Aorta (tissue), 5 donors: ENCODE results near the gene STPG4. TPM values are rescaled to one million over a fixed set of nuclear protein-coding genes. Genes with fewer than 3 reads are reported as not detected.
A peak's percentile ranks its signal among the peaks of the same experiment; 100 is the strongest.
"Not testable (repeated sequence)": the region's sequence is repeated elsewhere in the genome, so short reads cannot be mapped to it uniquely, and the experiment has no call there.

Experiments used
- ATAC-seq: fragments of 200-7000 bp; cut with Tn5 transposase; one replicate; pipeline ENCODE4 v1.9.1; 2022; ENCODE audit warnings: moderate library complexity; ENCODE audit not compliant: low FRiP score
- DNase-seq, 2 donors: peaks; one replicate each; pipeline ENCODE4 v3.0.0-alpha.2; 2020
- H3K27ac ChIP-seq, 2 donors: one replicate each; pipeline ENCODE4 v1.5.1; 2013; ENCODE audit warnings: low read length in 2 of 2, mild to moderate bottlenecking in 2 of 2, moderate library complexity in 2 of 2, control low read depth in 1 of 2, inconsistent platforms in 1 of 2, low read depth in 1 of 2
- H3K27me3 ChIP-seq, 2 donors: one replicate each; pipeline ENCODE4 v1.6.1; 2013; ENCODE audit warnings: control low read depth in 1 of 2, low read length in 1 of 2, mild to moderate bottlenecking in 1 of 2, moderate library complexity in 1 of 2; ENCODE audit not compliant: insufficient read depth in 2 of 2, control insufficient read depth in 1 of 2
- H3K36me3 ChIP-seq, 2 donors: one replicate each; pipeline ENCODE4 v1.6.1; 2013; ENCODE audit warnings: control low read depth in 1 of 2, low read length in 1 of 2, mild to moderate bottlenecking in 1 of 2; ENCODE audit not compliant: insufficient read depth in 2 of 2, control insufficient read depth in 1 of 2
- H3K4me1 ChIP-seq, 2 donors: one replicate each; pipeline ENCODE4 v1.6.1; 2013; ENCODE audit warnings: low read length in 2 of 2, control low read depth in 1 of 2, mild to moderate bottlenecking in 1 of 2, moderate library complexity in 1 of 2; ENCODE audit not compliant: insufficient read depth in 2 of 2, control insufficient read depth in 1 of 2
- H3K4me3 ChIP-seq, 2 donors: one replicate each; pipeline ENCODE4 v1.5.1; 2013; ENCODE audit warnings: low read length in 2 of 2, control low read depth in 1 of 2, mild to moderate bottlenecking in 1 of 2
- H3K9me3 ChIP-seq: one replicate; pipeline ENCODE4 v1.6.1; 2013; ENCODE audit warnings: mild to moderate bottlenecking, low read length; ENCODE audit not compliant: control insufficient read depth
- WGBS, 2 donors: extraction: QIAGEN DNeasy Blood & Tissue Kit; methylation state at CpG; one replicate each; pipeline ENCODE4 v1.1.7; 2013; 5-methylcytosine and 5-hydroxymethylcytosine counted together
- intact Hi-C, 2 donors: fragments of 100-400 bp; cut with DNase I; formaldehyde crosslinking; loops; one replicate each; pipeline versions ENCODE4 v1.14.2 to v1.15.0; 2022
- polyA plus RNA-seq, 2 donors: library from polyadenylated mRNA; stranded (reverse); fragments of 200-250 nt; gene quantifications; one replicate each; pipeline ENCODE4 v1.2.3, GENCODE V29; 2013
- total RNA-seq, 2 donors: library from RNA; stranded (reverse); fragmentation: NEBNext Ultra II Directional; extraction: Animal tissue kit (Norgen Biotek cat#: 25700); gene quantifications; one replicate each; pipeline ENCODE4 v1.2.1, GENCODE V29; 2021
- donor health status: healthy with polysubstance abuse.
- donor health status: Bipolar disorder and iron deficiency.
- donor health status: DM: no; HTN: no; CAD: no.
- donor health status: DM: no; HTN: no; CAD: no.
- donor health status: DM: yes; HTN: yes; CAD: no.

STPG4 gene
- total and polyA plus RNA-seq, 4 donors: 0.51 to 0.90 (median 0.75) TPM; not detected in 1

DNA sequence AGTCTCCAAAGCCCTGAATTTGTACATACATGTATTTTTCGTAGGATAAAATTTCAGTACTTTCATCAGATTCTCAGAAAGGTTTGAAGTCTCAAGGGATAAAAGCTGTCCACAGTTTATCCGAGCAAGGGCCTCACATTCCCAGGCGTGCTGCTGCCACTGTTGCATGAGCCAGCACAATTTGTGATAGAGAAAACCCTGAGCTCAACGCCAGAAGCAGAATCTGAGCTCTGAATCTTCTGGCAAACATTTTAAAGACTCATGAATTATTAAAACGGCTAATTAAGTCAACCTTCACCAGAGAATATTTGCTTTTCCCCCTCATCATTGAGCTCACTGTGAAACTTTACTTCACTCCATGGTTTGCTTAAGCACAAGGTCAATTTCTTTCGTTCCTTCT, 38.5 kb upstream of the STPG4 start:
- no peak overlapping the region for H3K27ac ChIP-seq

GRCh38 chr2:47190188-47190881, 35.2 kb upstream of the STPG4 start:
- Histone ChIP-seq H3K27me3 (no peaks in the 10 kb centered on the region), H3K4me3 (no peak overlapping the region), H3K36me3 (no peaks in the 10 kb centered on the region), H3K4me1 (peaks cover 2 to 9% of the 10 kb centered on the region in 2 donors), H3K9me3 (no peaks in the 10 kb centered on the region), H3K27ac (peak overlapping the region; percentile 79 to 84)
- DNase-seq: no peak
- ATAC-seq: no peak
- intact Hi-C loops: no loop called here
- 0 to 4% methylated on average over 1 of the region's 1 CpG for WGBS, 2 donors

More for the DNA sequence above, 38.5 kb upstream of the STPG4 start:
- ATAC-seq (no peak), DNase-seq (no peak)
- intact Hi-C loops: no loop called here
- Histone ChIP-seq H3K4me3 (no peak overlapping the region), H3K4me1 (peaks cover 2 to 9% of the 10 kb centered on the region in 2 donors), H3K36me3 (no peaks in the 10 kb centered on the region), H3K27me3 (no peaks in the 10 kb centered on the region), H3K9me3 (no peaks in the 10 kb centered on the region)
- WGBS, 2 donors: 33 to 45% methylated on average over 6 of the region's 6 CpGs

- intact Hi-C loops: no loop called here
- Histone ChIP-seq H3K36me3 (no peaks in the 10 kb centered on the region), H3K9me3 (no peaks in the 10 kb centered on the region), H3K27me3 (no peaks in the 10 kb centered on the region), H3K27ac (peak overlapping the region in 1 of 2 donors; percentile 84), H3K4me1 (peaks cover 2 to 9% of the 10 kb centered on the region in 2 donors), H3K4me3 (no peak overlapping the region)
- no peak for DNase-seq
- no peak for ATAC-seq
- WGBS, 2 donors: 10 to 13% methylated on average over 1 of the region's 1 CpG
Measured at GRCh38 chr2:47189635-47190034, 34.5 kb upstream of the STPG4 start.

DNA sequence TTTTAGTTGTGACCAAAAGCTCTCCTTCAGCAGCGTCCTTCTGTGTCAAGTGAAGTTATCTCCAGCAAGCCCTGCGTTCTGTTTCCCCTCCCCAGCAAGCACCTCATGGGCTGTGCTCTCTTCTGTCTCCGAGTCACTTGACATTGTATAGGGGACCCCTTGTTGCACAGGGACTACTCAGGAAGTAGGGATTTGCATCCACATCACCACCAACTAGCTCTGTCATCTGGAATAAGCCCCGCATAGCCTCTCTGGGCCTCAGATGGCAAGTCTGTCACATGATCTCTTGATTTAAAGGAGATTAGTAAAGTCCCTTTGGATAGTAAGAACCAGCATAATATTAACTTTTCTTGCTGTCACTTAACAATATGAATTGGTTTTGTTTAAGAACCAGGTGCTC, 32.0 kb upstream of the STPG4 start:
- Histone ChIP-seq H3K27ac (no peak overlapping the region), H3K4me3 (no peak overlapping the region), H3K4me1 (peaks cover 2 to 4% of the 10 kb centered on the region in 2 donors), H3K9me3 (no peaks in the 10 kb centered on the region), H3K27me3 (no peaks in the 10 kb centered on the region), H3K36me3 (no peaks in the 10 kb centered on the region)
- intact Hi-C loops: no loop called here
- ATAC-seq: no peak
- WGBS, 2 donors: 92 to 95% methylated on average over 4 of the region's 4 CpGs
- no peak for DNase-seq

DNA sequence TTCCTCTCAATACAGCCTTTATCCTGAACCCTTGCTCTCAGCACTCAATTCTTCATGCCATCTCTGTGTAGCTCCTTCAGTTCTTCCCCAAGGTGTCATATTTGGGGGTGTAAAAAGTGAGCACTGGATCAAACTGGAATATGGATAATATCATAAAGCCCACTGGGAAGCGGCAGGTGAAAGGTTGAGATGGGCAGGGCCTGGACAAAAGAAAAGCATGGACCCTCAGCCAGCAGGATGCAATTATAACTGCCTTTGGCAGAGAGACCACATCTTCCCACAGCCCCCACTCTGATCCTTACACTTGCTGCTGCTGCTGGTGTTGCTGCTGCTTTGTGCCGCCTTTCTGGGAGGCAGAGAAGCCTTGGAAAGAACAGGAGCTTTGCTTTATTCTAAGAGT, 31.2 kb upstream of the STPG4 start:
- H3K4me3 ChIP-seq: no peak overlapping the region
- no peaks in the 10 kb centered on the region for H3K27me3 ChIP-seq
- H3K4me1 ChIP-seq: peaks cover 0 to 4% of the 10 kb centered on the region in 2 donors
- H3K36me3 ChIP-seq: no peaks in the 10 kb centered on the region
- no peak overlapping the region for H3K27ac ChIP-seq
- ATAC-seq (no peak), DNase-seq (no peak)
- H3K9me3 ChIP-seq: no peaks in the 10 kb centered on the region
- intact Hi-C loops: no loop called here
- 99 to 100% methylated on average over 2 of the region's 2 CpGs for WGBS, 2 donors

- H3K9me3 ChIP-seq, H3K4me1 ChIP-seq, H3K27me3 ChIP-seq, DNase-seq, H3K4me3 ChIP-seq, H3K36me3 ChIP-seq, ATAC-seq, H3K27ac ChIP-seq, intact Hi-C loops: not testable (repeated sequence)
- WGBS, 2 donors: 77% methylated on average over 5 of the region's 5 CpGs
Measured at GRCh38 chr2:47185098-47185497, 30.0 kb upstream of the STPG4 start.

DNA sequence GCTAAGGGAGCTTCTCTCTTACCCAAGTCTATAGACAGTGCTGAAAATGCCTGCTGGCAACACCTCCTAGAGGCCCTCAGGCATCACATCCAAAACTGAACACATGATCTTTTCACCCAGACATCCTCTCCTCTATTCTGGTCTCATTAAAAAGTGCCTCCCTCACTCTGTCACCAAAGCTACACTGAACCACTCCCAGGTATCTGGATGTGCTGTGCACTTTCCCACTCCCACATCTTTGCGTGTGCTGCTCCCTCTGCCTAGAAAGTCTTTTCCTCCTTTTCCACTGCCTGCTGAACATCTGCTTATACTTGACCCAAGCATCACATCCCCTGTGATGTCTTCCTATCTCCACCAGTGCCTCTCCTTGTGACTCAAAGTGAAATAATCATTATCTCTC, 26.1 kb upstream of the STPG4 start:
- no peaks in the 10 kb centered on the region for H3K9me3 ChIP-seq
- no peak overlapping the region for H3K27ac ChIP-seq
- H3K27me3 ChIP-seq: no peaks in the 10 kb centered on the region
- H3K36me3 ChIP-seq: no peaks in the 10 kb centered on the region
- no peak overlapping the region for H3K4me3 ChIP-seq
- no peaks in the 10 kb centered on the region for H3K4me1 ChIP-seq
- WGBS, 2 donors: 88 to 96% methylated on average over 1 of the region's 1 CpG
- intact Hi-C loops: no loop called here
- DNase-seq (no peak), ATAC-seq (no peak)

- intact Hi-C loops: no loop called here
- WGBS, 2 donors: 73 to 79% methylated on average over 1 of the region's 1 CpG
Measured at GRCh38 chr2:47180531-47180930, 25.4 kb upstream of the STPG4 start.

GRCh38 chr2:47179388-47179787, 24.3 kb upstream of the STPG4 start:
- H3K4me1 ChIP-seq: no peaks in the 10 kb centered on the region
- intact Hi-C loops: no loop called here
- no peak for DNase-seq

More at GRCh38 chr2:47180531-47180930, 25.4 kb upstream of the STPG4 start:
- ATAC-seq (no peak), DNase-seq (no peak)
- Histone ChIP-seq H3K9me3 (no peaks in the 10 kb centered on the region), H3K27ac (no peak overlapping the region), H3K4me1 (no peaks in the 10 kb centered on the region), H3K36me3 (no peaks in the 10 kb centered on the region), H3K27me3 (no peaks in the 10 kb centered on the region), H3K4me3 (no peak overlapping the region)

More at GRCh38 chr2:47179388-47179787, 24.3 kb upstream of the STPG4 start:
- Histone ChIP-seq H3K4me3 (no peak overlapping the region), H3K27me3 (no peaks in the 10 kb centered on the region), H3K27ac (no peak overlapping the region), H3K9me3 (no peaks in the 10 kb centered on the region), H3K36me3 (no peaks in the 10 kb centered on the region)
- ATAC-seq: no peak
- 92 to 95% methylated on average over 6 of the region's 6 CpGs for WGBS, 2 donors
